Stomach (tissue), 4 donors: ENCODE data around the gene NELL1.

Experiments used
- CTCF ChIP-seq, 7 experiments: fragments of 450-650 bp in 4 of 7; fragments of 200-600 bp in 3 of 7; sonication (generic) in 3 of 7; IDR thresholded peaks; one replicate each; pipeline ENCODE4 v1.5.1; 2016 to 2019; ENCODE audit warnings: antibody characterized with exemption in 7 of 7, control low read depth in 2 of 7, mild to moderate bottlenecking in 1 of 7
- POLR2A ChIP-seq, 4 donors: fragments of 450-650 bp; IDR thresholded peaks; one replicate each; pipeline ENCODE4 v1.6.1; 2016; ENCODE audit warnings: antibody characterized with exemption in 4 of 4, control low read depth in 2 of 4, mild to moderate bottlenecking in 1 of 4, moderate library complexity in 1 of 4

DNA sequence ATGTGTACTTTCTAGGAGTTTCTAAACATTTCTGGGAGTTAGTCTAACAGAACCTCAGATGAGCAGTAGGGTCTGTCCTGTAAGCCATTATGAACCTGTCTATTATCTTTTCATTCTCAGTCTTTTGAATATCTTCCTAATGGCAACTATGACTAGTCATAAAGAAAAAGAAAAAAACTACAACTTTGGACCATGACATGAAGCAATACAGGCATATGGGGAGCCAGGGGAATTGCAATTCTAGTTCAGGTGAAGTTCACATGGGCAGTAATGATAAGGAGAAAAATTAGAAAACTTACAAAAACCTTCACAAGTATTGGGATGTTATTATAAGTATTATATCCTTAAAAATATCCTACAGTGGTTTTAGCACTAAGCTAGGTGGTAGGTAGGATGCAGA lies 874.5 kb downstream of the NELL1 start:
- TF ChIP-seq POLR2A (IDR thresholded peaks at IDR 0.05): no peak
- no peak for TF ChIP-seq CTCF (IDR thresholded peaks at IDR 0.05)
